ENCODE results near the gene CNN1.

The CNN1 gene

DNA sequence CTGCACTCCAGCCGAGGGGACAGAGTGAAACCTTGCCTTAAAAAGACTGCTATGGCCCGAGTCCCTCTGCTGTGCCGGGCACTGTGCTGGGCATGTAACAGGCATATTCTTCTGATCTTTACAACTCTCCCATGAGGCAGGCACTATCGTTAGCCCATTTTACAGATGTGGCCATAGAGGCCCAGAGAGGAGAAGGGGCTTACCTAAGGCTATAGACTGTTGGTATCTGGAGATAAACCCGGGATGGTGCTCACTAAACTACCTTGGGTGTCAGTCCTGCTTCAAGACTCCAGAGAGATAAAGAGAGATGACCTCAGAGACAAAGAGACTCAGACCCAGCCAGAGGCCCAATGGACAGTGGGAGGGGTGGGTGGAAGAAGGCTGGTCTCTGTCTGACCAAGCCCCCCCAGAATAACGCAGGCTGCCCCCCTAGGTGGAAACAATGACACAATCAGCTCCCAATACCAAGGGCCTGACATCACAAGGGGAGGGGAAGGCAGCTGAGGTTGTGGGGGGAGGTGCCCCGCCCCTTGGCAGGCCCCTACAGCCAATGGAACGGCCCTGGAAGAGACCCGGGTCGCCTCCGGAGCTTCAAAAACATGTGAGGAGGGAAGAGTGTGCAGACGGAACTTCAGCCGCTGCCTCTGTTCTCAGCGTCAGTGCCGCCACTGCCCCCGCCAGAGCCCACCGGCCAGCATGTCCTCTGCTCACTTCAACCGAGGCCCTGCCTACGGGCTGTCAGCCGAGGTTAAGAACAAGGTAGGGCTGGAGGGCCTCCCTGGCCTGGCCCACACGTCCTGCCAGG, at the start of gene CNN1:
CNN1 (plus strand) TSS at position 620 of the 805 bp plus-strand sequence; CDS start at position 697, 77 bp downstream.
- DNase-seq (ENCODE audit: low read depth in 2 of 2, low spot score in 1 of 2): no peak

DNA sequence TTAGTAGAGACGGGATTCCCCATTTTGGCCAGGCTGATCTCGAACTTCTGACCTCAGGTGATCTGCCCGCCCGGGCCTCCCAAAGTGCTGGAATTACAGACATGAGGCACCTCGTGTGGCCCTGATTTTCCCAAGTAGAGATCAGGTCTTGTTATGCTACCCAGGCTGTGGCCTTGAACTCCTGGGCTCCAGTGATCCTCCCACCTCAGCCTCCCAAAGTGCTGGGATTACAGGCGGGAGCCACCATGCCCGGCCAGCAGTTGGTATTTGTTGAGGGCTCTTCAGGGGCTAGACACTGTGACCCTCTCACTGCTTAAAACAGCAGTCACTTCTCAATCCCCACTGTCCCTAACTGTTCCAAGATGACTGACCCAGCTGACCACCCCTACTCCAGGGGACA, 49.3 kb upstream of the CNN1 start:
- no peak for DNase-seq (ENCODE audit: low read depth in 2 of 2, low spot score in 1 of 2)

- no peak for DNase-seq (ENCODE audit: low read depth in 2 of 2, low spot score in 1 of 2)
Measured at GRCh38 chr19:11494634-11495285, 43.9 kb upstream of the CNN1 start.

- no peak for DNase-seq (ENCODE audit: low read depth in 2 of 2, low spot score in 1 of 2)
Measured at GRCh38 chr19:11495481-11495880, 43.2 kb upstream of the CNN1 start.

DNA sequence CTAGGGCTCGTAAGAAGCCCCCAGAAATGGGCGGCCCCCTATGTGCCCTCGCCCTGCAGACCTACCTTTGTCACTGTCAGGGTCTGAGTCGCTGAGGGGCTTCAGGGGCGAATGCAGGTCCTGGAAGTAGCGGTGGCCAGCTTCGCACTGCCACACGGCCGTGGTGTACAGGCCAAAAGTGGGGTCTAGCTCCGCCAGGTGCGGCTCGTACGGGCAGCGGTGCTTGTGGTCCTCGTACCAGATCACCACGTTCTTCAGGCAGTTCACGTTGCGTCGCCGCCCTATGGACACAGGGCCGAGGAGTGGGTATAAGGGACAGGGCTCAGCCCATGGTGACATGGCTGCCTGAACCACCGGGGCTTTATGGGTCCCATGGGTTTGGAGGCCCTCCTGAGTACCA, 42.8 kb upstream of the CNN1 start:
- no peak for DNase-seq (ENCODE audit: low read depth in 2 of 2, low spot score in 1 of 2)

DNA sequence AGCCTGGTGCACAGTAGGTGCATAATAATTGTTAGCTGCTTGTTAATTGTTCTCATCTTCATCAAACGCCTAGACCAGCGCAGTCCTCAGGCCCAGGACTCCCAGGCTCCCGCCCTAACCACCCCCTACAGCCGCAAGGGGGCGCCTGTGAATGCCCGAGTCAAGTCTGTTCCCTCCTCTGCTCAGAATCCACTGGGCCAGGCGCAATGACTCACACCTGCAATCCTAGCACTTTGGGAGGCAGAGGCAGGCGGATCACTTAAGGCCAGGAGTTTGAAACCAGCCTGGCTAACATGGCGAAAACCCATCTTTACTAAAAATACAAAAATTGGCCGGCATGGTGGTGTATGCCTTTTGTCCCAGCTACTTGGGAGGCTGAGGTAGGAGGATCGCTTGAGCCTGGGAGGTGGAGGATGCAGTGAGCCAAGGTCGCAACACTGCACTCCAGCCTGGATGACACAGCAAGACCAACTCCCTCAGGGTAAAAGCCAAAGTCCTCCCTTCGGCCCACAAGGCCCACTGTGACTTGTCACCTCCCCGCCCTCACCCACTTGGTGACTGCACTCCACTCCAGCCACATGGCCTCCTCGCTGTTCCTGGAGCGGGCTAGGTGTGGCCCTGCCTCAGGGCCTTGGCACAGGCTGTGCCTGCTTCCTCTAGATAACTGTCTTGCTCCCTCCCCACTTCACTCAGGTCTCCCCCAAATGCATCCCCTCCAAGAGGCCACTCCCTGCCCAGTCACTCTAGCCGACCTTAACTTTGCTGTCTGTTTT, 42.1 kb upstream of the CNN1 start:
- DNase-seq (ENCODE audit: low read depth in 2 of 2, low spot score in 1 of 2): peak in 1 of 2 donors; percentile 29

- DNase-seq (ENCODE audit: low read depth in 2 of 2, low spot score in 1 of 2): no peak
Measured at GRCh38 chr19:11499220-11499726, 39.4 kb upstream of the CNN1 start.

GRCh38 chr19:11499890-11500420, 38.7 kb upstream of the CNN1 start:
- no peak for DNase-seq (ENCODE audit: low read depth in 2 of 2, low spot score in 1 of 2)

GRCh38 chr19:11504502-11505031, 34.1 kb upstream of the CNN1 start:
- DNase-seq (ENCODE audit: low read depth in 2 of 2, low spot score in 1 of 2): no peak

GRCh38 chr19:11505032-11505503, 33.6 kb upstream of the CNN1 start:
- DNase-seq (ENCODE audit: low read depth in 2 of 2, low spot score in 1 of 2): peak; percentile 85 to 94

- peak; percentile 90 to 93 for DNase-seq (ENCODE audit: low read depth in 2 of 2, low spot score in 1 of 2)
Measured at GRCh38 chr19:11505504-11506100, 33.0 kb upstream of the CNN1 start, which contains the start of gene ZNF653. Gene ZNF653 (minus strand): TSS chr19:11505839. CDS start chr19:11505786, 53 bp downstream.

GRCh38 chr19:11506101-11506555, 32.5 kb upstream of the CNN1 start:
- no peak for DNase-seq (ENCODE audit: low read depth in 2 of 2, low spot score in 1 of 2)

DNA sequence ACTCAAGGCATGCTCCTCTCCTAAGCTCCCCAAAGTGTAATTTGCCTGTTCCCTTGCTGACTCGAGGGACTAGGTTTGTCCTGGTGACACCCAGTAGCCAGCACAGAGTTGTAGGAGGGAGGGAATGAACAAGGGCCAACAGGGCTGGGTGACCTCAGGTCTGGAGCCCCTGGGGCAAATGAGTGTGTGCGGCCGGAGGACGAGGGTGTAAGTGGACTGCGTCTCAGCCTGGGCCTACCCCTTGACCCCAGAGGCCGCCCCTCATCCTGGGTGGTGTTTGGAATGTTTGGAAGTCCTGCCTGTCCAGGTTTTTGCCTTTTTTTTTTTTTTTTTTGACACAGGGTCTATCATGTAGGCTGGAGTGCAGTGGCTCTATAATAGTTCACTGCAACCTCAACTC, 31.7 kb upstream of the CNN1 start:
- DNase-seq (ENCODE audit: low read depth in 2 of 2, low spot score in 1 of 2): no peak

- DNase-seq (ENCODE audit: low read depth in 2 of 2, low spot score in 1 of 2): no peak
Measured at GRCh38 chr19:11507370-11508078, 31.1 kb upstream of the CNN1 start.

DNA sequence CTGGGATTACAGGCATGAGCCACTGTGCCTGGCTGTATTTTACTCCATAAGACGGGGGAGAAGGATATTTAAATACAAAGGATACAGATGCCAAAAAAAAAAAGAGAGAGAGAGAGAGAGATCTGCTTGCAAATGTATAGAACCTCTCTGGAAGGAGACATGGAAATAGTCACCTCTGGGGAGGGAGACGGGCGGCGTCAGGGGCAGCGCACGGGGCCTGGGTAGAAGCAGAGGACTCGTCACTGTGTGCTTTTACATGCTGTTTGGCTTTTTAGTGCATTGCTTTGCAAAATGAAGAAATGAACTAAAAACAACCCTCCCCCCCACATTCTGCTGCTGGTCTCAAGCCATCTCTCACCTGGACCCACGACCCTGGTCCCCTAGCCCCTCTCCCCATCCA, 28.2 kb upstream of the CNN1 start:
- DNase-seq (ENCODE audit: low read depth in 2 of 2, low spot score in 1 of 2): no peak

GRCh38 chr19:11513946-11514345, 24.7 kb upstream of the CNN1 start:
- no peak for DNase-seq (ENCODE audit: low read depth in 2 of 2, low spot score in 1 of 2)

DNA sequence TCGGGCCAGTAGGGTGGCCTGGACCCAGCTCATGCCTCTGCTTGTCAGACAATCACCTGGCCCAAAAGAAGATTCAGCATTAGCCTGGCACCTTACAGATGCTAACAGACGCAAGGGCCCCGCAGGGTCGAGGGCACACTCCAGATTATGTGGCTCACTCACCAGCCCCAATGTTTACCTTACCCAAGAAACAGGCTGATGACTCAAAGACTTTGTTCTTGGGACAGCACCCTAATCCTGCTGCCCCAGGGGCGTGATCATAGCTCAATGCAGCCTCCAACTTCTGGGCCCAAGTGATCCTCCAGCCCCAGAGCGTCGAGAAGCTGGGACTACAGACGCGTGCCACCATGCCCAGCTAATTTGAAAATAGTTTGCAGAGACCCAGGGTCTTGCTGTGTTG, 19.5 kb upstream of the CNN1 start:
- no peak for DNase-seq (ENCODE audit: low read depth in 2 of 2, low spot score in 1 of 2)

GRCh38 chr19:11528551-11529341, 9.9 kb upstream of the CNN1 start, which contains the start of gene ECSIT:
Gene ECSIT (minus strand): TSS chr19:11529134. CDS start chr19:11519170, 9,964 bp downstream.
- peak; percentile 73 to 82 for DNase-seq (ENCODE audit: low read depth in 2 of 2, low spot score in 1 of 2)

GRCh38 chr19:11530432-11530831, 8.2 kb upstream of the CNN1 start:
- no peak for DNase-seq (ENCODE audit: low read depth in 2 of 2, low spot score in 1 of 2)

All from stimulated activated CD8-positive, alpha-beta memory T cell treated with anti-CD3 and anti-CD28 coated beads, Interleukin-4, amount 100 ng/mL, for 1 hour (primary cell).